ENCODE data around the gene MED12L. TPM values are rescaled to one million over a fixed set of nuclear protein-coding genes. Genes with fewer than 3 reads are reported as not detected.

The MED12L gene
- total RNA-seq, 4 donors from 2014 or later: 1.6 to 23.7 (median 4.0) TPM

GRCh38 chr3:151351648-151352047, 266.2 kb downstream of the MED12L start:
- H3K27ac ChIP-seq: no peak overlapping the region
- H3K9me3 ChIP-seq: no peaks in the 10 kb centered on the region
- intact Hi-C loops (cut with DNase I): no loop called here
- 90 to 95% methylated on average over 4 of the region's 4 CpGs for WGBS, 2 donors
- no peaks in the 10 kb centered on the region for H3K27me3 ChIP-seq
- no peaks in the 10 kb centered on the region for H3K36me3 ChIP-seq
- TF ChIP-seq POLR2A (IDR thresholded peaks at IDR 0.05) (no peak), CTCF (IDR thresholded peaks at IDR 0.05) (no peak)
- H3K4me1 ChIP-seq: no peaks in the 10 kb centered on the region
- no peak overlapping the region for H3K4me3 ChIP-seq (replicated peaks in 1 of 3)
- no peak for DNase-seq

GRCh38 chr3:151356794-151357462, 271.5 kb downstream of the MED12L start:
- WGBS, 2 donors: 39 to 58% methylated on average over 2 of the region's 2 CpGs
- TF ChIP-seq POLR2A (IDR thresholded peaks at IDR 0.05): no peak
- no peak for TF ChIP-seq CTCF (IDR thresholded peaks at IDR 0.05)
- no peak for DNase-seq
- intact Hi-C loops (cut with DNase I): no loop called here
- H3K27me3 ChIP-seq: no peaks in the 10 kb centered on the region
- H3K4me1 ChIP-seq: no peaks in the 10 kb centered on the region
- H3K36me3 ChIP-seq: no peaks in the 10 kb centered on the region
- H3K9me3 ChIP-seq: no peaks in the 10 kb centered on the region
- no peak overlapping the region for H3K4me3 ChIP-seq (replicated peaks in 1 of 3)
- H3K27ac ChIP-seq: no peak overlapping the region

GRCh38 chr3:151357463-151357850, 272.0 kb downstream of the MED12L start:
- H3K36me3 ChIP-seq: no peaks in the 10 kb centered on the region
- TF ChIP-seq POLR2A (IDR thresholded peaks at IDR 0.05) (no peak), CTCF (IDR thresholded peaks at IDR 0.05) (no peak)
- no peaks in the 10 kb centered on the region for H3K4me1 ChIP-seq
- H3K27me3 ChIP-seq: no peaks in the 10 kb centered on the region
- H3K9me3 ChIP-seq: no peaks in the 10 kb centered on the region
- DNase-seq: no peak
- no peak overlapping the region for H3K27ac ChIP-seq
- no peak overlapping the region for H3K4me3 ChIP-seq (replicated peaks in 1 of 3)
- 74 to 80% methylated on average over 2 of the region's 2 CpGs for WGBS, 2 donors
- intact Hi-C loops (cut with DNase I): no loop called here

- Histone ChIP-seq H3K4me1 (no peaks in the 10 kb centered on the region), H3K4me3 (replicated peaks in 1 of 3) (no peak overlapping the region), H3K36me3 (no peaks in the 10 kb centered on the region), H3K27me3 (no peaks in the 10 kb centered on the region), H3K27ac (no peak overlapping the region), H3K9me3 (no peaks in the 10 kb centered on the region)
- TF ChIP-seq POLR2A (IDR thresholded peaks at IDR 0.05) (no peak), CTCF (IDR thresholded peaks at IDR 0.05) (no peak)
- DNase-seq: no peak
- intact Hi-C loops (cut with DNase I): no loop called here
- WGBS, 2 donors: 81 to 83% methylated on average over 3 of the region's 3 CpGs
Measured at GRCh38 chr3:151362751-151363174, 277.3 kb downstream of the MED12L start.

GRCh38 chr3:151366993-151367392, 281.5 kb downstream of the MED12L start:
- no peaks in the 10 kb centered on the region for H3K27me3 ChIP-seq
- H3K4me3 ChIP-seq (replicated peaks in 1 of 3): no peak overlapping the region
- no peaks in the 10 kb centered on the region for H3K4me1 ChIP-seq
- no peaks in the 10 kb centered on the region for H3K9me3 ChIP-seq
- WGBS, 2 donors: 85% methylated on average over 3 of the region's 3 CpGs
- intact Hi-C loops (cut with DNase I): no loop called here
- no peak for DNase-seq
- H3K36me3 ChIP-seq: no peaks in the 10 kb centered on the region
- TF ChIP-seq CTCF (IDR thresholded peaks at IDR 0.05): no peak
- no peak for TF ChIP-seq POLR2A (IDR thresholded peaks at IDR 0.05)
- H3K27ac ChIP-seq: no peak overlapping the region

All from thyroid gland (tissue), 4 donors.